ENCODE data around the gene TRPM3. TPM values are rescaled to one million over a fixed set of nuclear protein-coding genes. Genes with fewer than 3 reads are reported as not detected.

The TRPM3 gene
- total and polyA plus RNA-seq, 2 of the 8 experiments (the other 6 are each of a cell fraction or from before 2014, with no cell fraction given) = 2.4 to 10.9 TPM

DNA sequence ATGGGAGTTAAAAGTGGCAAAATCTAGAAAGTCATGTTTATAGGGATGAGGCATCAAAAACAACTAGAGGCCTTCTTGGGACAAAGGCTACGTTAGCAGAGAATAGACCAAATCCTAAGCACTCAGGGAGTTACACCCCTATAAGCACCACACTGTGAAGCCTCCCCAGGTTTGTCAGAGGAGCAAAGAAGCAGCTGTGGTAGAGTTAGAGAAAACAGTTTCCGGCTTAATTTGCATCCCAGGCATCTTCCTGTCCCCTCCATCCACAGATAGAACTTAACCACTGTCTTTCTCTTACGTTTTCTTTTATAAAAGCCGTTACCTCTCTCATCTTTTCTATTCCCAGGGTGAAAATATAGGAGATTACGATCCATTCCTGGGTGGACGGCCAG, 518.4 kb downstream of the TRPM3 start:
- Histone ChIP-seq H3K27ac (ENCODE audit: low read depth, low read length) (no peak overlapping the region), H2BK12ac (ENCODE audit: low read depth, low read length) (no peak overlapping the region), H4K5ac (ENCODE audit: insufficient read length, low read depth, low read length) (no peak overlapping the region), H2BK5ac (ENCODE audit: low read depth, low read length) (no peak overlapping the region), H3K27me3 (replicated peaks in 1 of 4; ENCODE audit: control insufficient read depth in 3 of 4, extremely low read depth in 1 of 4, insufficient read depth in 3 of 4, low read length in 3 of 4) (no peaks in the 10 kb centered on the region), H4K20me1 (replicated peaks in 1 of 2; ENCODE audit: control insufficient read depth in 1 of 2, insufficient read depth in 2 of 2, low read length in 2 of 2) (no peaks in the 10 kb centered on the region), H3K4ac (replicated peaks; ENCODE audit: insufficient read length, low read depth, low read length) (no peak overlapping the region), H3K9ac (replicated peaks in 1 of 4; ENCODE audit: extremely low read depth in 1 of 4, low read depth in 3 of 4, low read length in 3 of 4) (no peak overlapping the region), H3K4me3 (ENCODE audit: extremely low read depth in 1 of 4, insufficient read depth in 2 of 4, low read depth in 3 of 4, low read length in 4 of 4) (no peak overlapping the region), H3K79me2 (ENCODE audit: control insufficient read depth in 1 of 2, insufficient read depth in 2 of 2, low read length in 2 of 2) (no peaks in the 10 kb centered on the region), H3K56ac (replicated peaks; ENCODE audit: insufficient read length, low read depth, low read length) (no peak overlapping the region), H3K23ac (ENCODE audit: insufficient read length) (no peak overlapping the region), H3K9me3 (ENCODE audit: insufficient read depth in 2 of 2, low read depth in 1 of 2, low read length in 1 of 2) (no peaks in the 10 kb centered on the region), H2BK20ac (ENCODE audit: low read length) (no peak overlapping the region), H3K4me1 (replicated peaks in 1 of 4; ENCODE audit: control insufficient read depth in 3 of 4, insufficient read depth in 4 of 4, low read length in 3 of 4) (peaks cover 0 to 9% (median 5%) of the 10 kb centered on the region in 4 experiments; a peak in 5 of 7 replicates), H3K36me3 (ENCODE audit: control insufficient read depth in 2 of 4, insufficient read depth in 4 of 4, low read length in 3 of 4) (no peaks in the 10 kb centered on the region), H2AFZ (ENCODE audit: low read length) (no peak overlapping the region), H2BK120ac (replicated peaks; ENCODE audit: low read depth, low read length) (no peak overlapping the region), H3K4me2 (ENCODE audit: insufficient read depth in 1 of 2, low read depth in 2 of 2, low read length in 2 of 2) (no peak overlapping the region), H3K14ac (ENCODE audit: insufficient read length) (no peak overlapping the region), H3K23me2 (ENCODE audit: low read depth, low read length) (no peaks in the 10 kb centered on the region; the same call in 1 of the 2 replicates), H3K18ac (ENCODE audit: extremely low read depth, low read length) (no peak overlapping the region), H3K79me1 (ENCODE audit: low read depth, low read length) (no peaks in the 10 kb centered on the region), H4K8ac (ENCODE audit: extremely low read depth, insufficient read depth, low read length) (no peak overlapping the region), H2BK15ac (ENCODE audit: low read length) (no peak overlapping the region), H4K91ac (replicated peaks; ENCODE audit: insufficient read length, low read length) (no peak overlapping the region), H2AK5ac (ENCODE audit: low read depth, low read length) (no peak overlapping the region)
- no peak for DNase-seq (ENCODE audit: low read depth in 1 of 2, low spot score in 2 of 2)
- ChIA-PET CTCF (ENCODE audit: partially characterized antibody) (interaction anchor here (0.6 to 2.1 kb wide), 41 partner anchors 10 to 633 kb away, joined by 3 to 15 read pairs (median 4); partner anchors contain the start of gene KLF9), POLR2A (ENCODE audit: partially characterized antibody) (interaction anchor here (0.6 to 1.8 kb wide), 4 partner anchors 49 to 196 kb away, joined by 3 to 7 read pairs (median 4); no protein-coding TSS in a partner anchor)
- no peak for FAIRE-seq
- 83% methylated on average over 6 of the region's 6 CpGs; no CpG with 5 or more reads in 1 of the 2 experiments for WGBS, 2 experiments (ENCODE audit: extremely low coverage in 1 of 2, insufficient coverage in 1 of 2, insufficient read length in 1 of 2, insufficient replicate concordance in 2 of 2, low coverage in 1 of 2, low lambda C conversion rate in 2 of 2, missing lambda C conversion rate in 1 of 2)
- TF ChIP-seq RNF2 (IDR thresholded peaks at IDR 0.05; ENCODE audit: borderline replicate concordance, low read depth, low read length, missing control alignments, poor library complexity, severe bottlenecking) = no peak
- no peak for TF ChIP-seq SUZ12 (IDR thresholded peaks at IDR 0.05; ENCODE audit: low read length)
- TF ChIP-seq, protein P1, sequence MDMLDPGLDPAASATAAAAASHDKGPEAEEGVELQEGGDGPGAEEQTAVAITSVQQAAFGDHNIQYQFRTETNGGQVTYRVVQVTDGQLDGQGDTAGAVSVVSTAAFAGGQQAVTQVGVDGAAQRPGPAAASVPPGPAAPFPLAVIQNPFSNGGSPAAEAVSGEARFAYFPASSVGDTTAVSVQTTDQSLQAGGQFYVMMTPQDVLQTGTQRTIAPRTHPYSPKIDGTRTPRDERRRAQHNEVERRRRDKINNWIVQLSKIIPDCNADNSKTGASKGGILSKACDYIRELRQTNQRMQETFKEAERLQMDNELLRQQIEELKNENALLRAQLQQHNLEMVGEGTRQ (IDR thresholded peaks at IDR 0.05; ENCODE audit: low read length) = no peak
- TF ChIP-seq EP300 (IDR thresholded peaks at IDR 0.05; ENCODE audit: borderline replicate concordance in 1 of 2, low read depth in 2 of 2, low read length in 2 of 2) = no peak
- no peak for TF ChIP-seq CHD1 (IDR thresholded peaks at IDR 0.05; ENCODE audit: low read depth, low read length)

Data from H1 (cell line).